GM12892 (cell line): ENCODE measurements around the gene ZAR1.

ENCODE experiments used
- POLR2A ChIP-seq: IDR thresholded peaks from 2 replicates; pipeline ENCODE4 v1.6.1; 2011; ENCODE audit warnings: low read depth, low read length, control low read depth
- POLR2AphosphoS5 ChIP-seq: IDR thresholded peaks from 2 replicates; pipeline ENCODE4 v1.6.1; 2011; ENCODE audit warnings: low read depth, low read length, control low read depth

- no peak for TF ChIP-seq POLR2AphosphoS5
- TF ChIP-seq POLR2A: no peak
Observed at GRCh38 chr4:48518143-48518542, 28.1 kb downstream of the ZAR1 start.
